GM12891 (cell line): ENCODE results near the gene NR2F1-AS1.
"Not testable (repeated sequence)": the region's sequence is repeated elsewhere in the genome, so short reads cannot be mapped to it uniquely, and the experiment has no call there.

Source experiments
- DNase-seq: peaks from one replicate; pipeline ENCODE4 v3.0.0; 2011; ENCODE audit warnings: low spot score; ENCODE audit not compliant: insufficient read length
- FAIRE-seq: peaks from 2 replicates; lab custom pipeline; 2011; peaks lifted over from hg19 to GRCh38; lab: Jason Lieb, UNC
- PAX5 ChIP-seq: IDR thresholded peaks from 2 replicates; pipeline ENCODE4 v1.6.1; 2011; ENCODE audit warnings: low read length, moderate library complexity, mild to moderate bottlenecking; ENCODE audit not compliant: insufficient read depth, severe bottlenecking
- POLR2A ChIP-seq: IDR thresholded peaks from 2 replicates; pipeline ENCODE4 v1.6.1; 2011; ENCODE audit warnings: low read depth, low read length, control low read depth
- POLR2AphosphoS5 ChIP-seq: IDR thresholded peaks from 2 replicates; pipeline ENCODE4 v1.6.1; 2011; ENCODE audit warnings: low read depth, low read length, control low read depth
- POU2F2 ChIP-seq: IDR thresholded peaks from 2 replicates; pipeline ENCODE4 v1.6.1; 2011; ENCODE audit warnings: low read depth, mild to moderate bottlenecking, control low read depth, low read length, moderate library complexity
- SPI1 ChIP-seq: IDR thresholded peaks from 2 replicates; pipeline ENCODE4 v1.6.1; 2011; ENCODE audit warnings: low read depth, low read length, control low read depth
- TAF1 ChIP-seq: IDR thresholded peaks from 2 replicates; pipeline ENCODE4 v1.6.1; 2011; ENCODE audit warnings: low read depth, low read length, control low read depth

Gene NR2F1-AS1

GRCh38 chr5:93571114-93571949, 9.7 kb downstream of the NR2F1-AS1 start:
- DNase-seq (no peak), FAIRE-seq (peak; percentile 40)
- no peak for TF ChIP-seq POU2F2
- TF ChIP-seq PAX5: no peak
- TF ChIP-seq POLR2A: no peak
- TF ChIP-seq TAF1: no peak

GRCh38 chr5:93570294-93571113, 10.5 kb downstream of the NR2F1-AS1 start:
- DNase-seq (no peak), FAIRE-seq (no peak)
- TF ChIP-seq SPI1 (no peak), POU2F2 (no peak), POLR2A (no peak), TAF1 (no peak), POLR2AphosphoS5 (no peak), PAX5 (no peak)

- TF ChIP-seq POLR2AphosphoS5 (no peak), PAX5 (no peak), TAF1 (no peak), POLR2A (no peak), POU2F2 (no peak), SPI1 (no peak)
- DNase-seq: no peak
- no peak for FAIRE-seq
These were observed 11.5 kb downstream of the NR2F1-AS1 start for GRCh38 chr5:93569300-93570160.

- TF ChIP-seq POU2F2: no peak
- TF ChIP-seq TAF1: no peak
- no peak for TF ChIP-seq SPI1
- TF ChIP-seq PAX5: no peak
- TF ChIP-seq POLR2A: no peak
- DNase-seq: no peak
- FAIRE-seq: no peak
These were observed 13.6 kb downstream of the NR2F1-AS1 start for GRCh38 chr5:93567424-93567823.

GRCh38 chr5:93566091-93566490, 14.9 kb downstream of the NR2F1-AS1 start:
- FAIRE-seq: no peak
- DNase-seq: no peak
- no peak for TF ChIP-seq PAX5
- no peak for TF ChIP-seq TAF1
- no peak for TF ChIP-seq POLR2A
- TF ChIP-seq SPI1: no peak
- no peak for TF ChIP-seq POLR2AphosphoS5
- no peak for TF ChIP-seq POU2F2

- TF ChIP-seq POU2F2: no peak
- no peak for TF ChIP-seq SPI1
- TF ChIP-seq PAX5: no peak
- no peak for TF ChIP-seq POLR2A
- no peak for TF ChIP-seq TAF1
- no peak for TF ChIP-seq POLR2AphosphoS5
- DNase-seq (no peak), FAIRE-seq (no peak)
These were observed 23.9 kb downstream of the NR2F1-AS1 start for GRCh38 chr5:93557021-93557604.

- not testable (repeated sequence) for FAIRE-seq, DNase-seq
These were observed 31.4 kb downstream of the NR2F1-AS1 start for GRCh38 chr5:93549594-93549993.

- DNase-seq (no peak), FAIRE-seq (no peak)
- no peak for TF ChIP-seq POLR2AphosphoS5
- no peak for TF ChIP-seq POLR2A
- TF ChIP-seq PAX5: no peak
- TF ChIP-seq TAF1: no peak
These were observed 35.1 kb downstream of the NR2F1-AS1 start for GRCh38 chr5:93545872-93546271.

GRCh38 chr5:93532370-93532769, 48.6 kb downstream of the NR2F1-AS1 start:
- TF ChIP-seq POU2F2: no peak
- no peak for TF ChIP-seq POLR2AphosphoS5
- no peak for TF ChIP-seq PAX5
- no peak for DNase-seq
- FAIRE-seq: no peak

GRCh38 chr5:93521815-93522214, 59.2 kb downstream of the NR2F1-AS1 start:
- not testable (repeated sequence) for DNase-seq, FAIRE-seq
